HL-60 (cell line): ENCODE results near the gene MRPS18A.

Experiments used
- CTCF ChIP-seq: IDR thresholded peaks from one replicate; pipeline ENCODE4 v1.5.1; 2011; ENCODE audit warnings: low read length, control low read depth, inconsistent platforms; ENCODE audit not compliant: insufficient read depth
- SPI1 ChIP-seq: IDR thresholded peaks from 2 replicates; pipeline ENCODE4 v1.6.1; 2012; ENCODE audit warnings: low read depth, mild to moderate bottlenecking, borderline replicate concordance

GRCh38 chr6:43629104-43629504 is 58.5 kb downstream of the MRPS18A start, which contains the start of gene GTPBP2:
- no peak for TF ChIP-seq CTCF
- TF ChIP-seq SPI1 = no peak
